NCI-H2107 treated with DMSO at 0.1 percent for 48 hours (cell line): ENCODE measurements around the gene GBF1.
"Not testable (repeated sequence)": the region's sequence is repeated elsewhere in the genome, so short reads cannot be mapped to it uniquely, and the experiment has no call there.

ENCODE experiments used
- DNase-seq: peaks from one replicate; lab custom pipeline; 2025; ENCODE audit not compliant: unreplicated experiment; lab: John Stamatoyannopoulos, UW

Gene GBF1

DNA sequence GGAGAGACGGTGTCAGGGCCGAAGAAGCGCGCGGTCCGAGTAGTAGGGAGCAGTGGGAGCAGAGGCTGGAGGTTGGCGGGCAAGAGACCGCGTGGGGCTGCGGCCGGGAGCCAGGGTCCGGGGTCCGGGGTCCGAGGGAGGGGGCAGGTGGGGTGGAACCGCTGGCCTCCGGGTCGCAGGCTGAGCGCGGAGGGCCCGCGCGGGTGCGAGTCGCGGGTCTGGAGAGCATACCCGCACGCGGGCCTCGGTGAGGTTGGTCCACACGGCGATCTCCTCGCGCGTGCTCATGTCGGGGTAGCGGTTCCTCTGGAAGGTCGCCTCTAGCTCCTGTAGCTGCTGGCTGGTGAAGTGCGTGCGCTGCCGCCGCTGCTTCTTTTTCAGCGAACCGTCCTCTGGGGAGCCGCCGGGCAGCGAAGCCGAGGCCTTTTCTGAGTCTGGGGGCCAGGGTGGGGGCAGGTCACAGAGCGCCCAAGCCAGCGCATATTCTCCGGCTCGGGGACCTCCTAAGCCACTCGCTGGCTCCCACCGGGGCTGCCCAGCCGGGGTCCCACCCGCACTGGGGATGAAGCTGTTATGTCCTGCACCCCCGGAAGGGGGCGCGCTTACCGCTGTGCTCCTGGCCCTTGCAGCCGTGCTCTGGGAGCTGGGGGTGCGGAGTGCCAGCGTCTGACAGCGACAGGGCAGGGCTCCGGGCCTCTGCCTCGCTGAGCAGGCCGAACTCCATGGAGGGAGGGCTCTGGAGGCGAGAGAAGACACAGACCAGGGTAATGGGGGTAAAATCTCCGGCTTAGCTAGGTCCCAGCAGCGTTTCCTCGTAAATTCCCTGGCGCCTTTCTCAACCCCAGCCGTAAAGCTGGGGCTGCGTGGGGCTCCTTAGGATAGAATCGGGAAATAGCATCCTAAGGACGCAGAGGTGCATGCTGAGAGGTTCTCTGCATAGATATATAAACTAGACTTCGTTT is 13.7 kb upstream of the GBF1 start:
- peak; percentile 4 for DNase-seq

DNA sequence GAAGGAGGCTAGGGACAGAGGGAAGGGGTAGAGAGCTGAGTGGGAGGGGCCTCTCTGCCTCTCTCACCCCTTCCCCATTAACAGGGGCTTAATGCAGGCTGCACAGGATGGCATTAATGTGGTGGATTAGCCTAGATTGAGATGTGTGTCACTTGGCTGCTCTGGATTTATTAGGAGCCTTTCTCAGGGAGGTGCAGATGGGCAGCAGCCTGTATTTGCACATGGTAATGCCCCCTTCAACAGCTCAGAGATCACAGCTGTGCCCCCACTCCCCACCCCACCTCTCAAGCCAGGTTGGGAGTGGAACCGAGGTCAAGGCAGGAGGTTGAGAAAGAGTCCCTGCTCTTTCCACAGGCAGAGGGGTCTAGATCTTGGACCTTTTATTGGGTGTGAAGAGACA is 11.3 kb upstream of the GBF1 start:
- no peak for DNase-seq

DNA sequence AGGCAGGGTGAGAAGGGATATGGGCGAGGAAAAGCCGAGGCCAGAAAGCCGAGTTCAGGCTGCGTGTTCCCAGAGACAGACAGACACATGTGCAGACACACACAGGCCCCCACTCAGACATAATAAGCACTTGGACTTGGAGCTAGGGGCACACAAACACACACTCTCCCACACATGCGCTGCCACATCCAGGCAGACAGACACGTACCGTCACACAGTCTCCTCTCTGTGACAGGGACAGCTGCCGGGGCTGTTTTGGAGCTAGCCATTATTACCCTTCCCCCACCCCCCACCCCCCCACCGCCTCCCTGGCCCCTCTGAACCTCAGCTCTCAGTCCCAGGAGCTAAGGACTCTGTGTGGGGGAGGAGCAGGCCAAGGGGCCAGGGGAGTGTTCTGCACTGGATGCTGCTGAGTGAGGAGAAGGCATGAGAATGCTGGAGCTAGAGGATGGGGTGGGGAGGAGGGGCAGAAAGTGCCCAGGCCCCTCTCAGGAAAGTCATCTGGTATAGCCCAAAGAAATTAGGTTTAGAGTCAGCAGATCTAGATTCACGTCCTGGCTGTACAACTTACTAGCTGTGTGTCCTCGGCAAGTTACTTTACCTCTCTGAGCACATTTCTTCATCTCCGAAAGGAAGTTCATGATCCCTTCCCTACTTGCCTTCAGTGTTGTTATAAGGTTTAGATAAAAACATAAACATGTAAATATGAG is 10.3 kb upstream of the GBF1 start:
- no peak for DNase-seq

- DNase-seq = no peak
Observed at GRCh38 chr10:102235598-102235920, 9.8 kb upstream of the GBF1 start.

DNA sequence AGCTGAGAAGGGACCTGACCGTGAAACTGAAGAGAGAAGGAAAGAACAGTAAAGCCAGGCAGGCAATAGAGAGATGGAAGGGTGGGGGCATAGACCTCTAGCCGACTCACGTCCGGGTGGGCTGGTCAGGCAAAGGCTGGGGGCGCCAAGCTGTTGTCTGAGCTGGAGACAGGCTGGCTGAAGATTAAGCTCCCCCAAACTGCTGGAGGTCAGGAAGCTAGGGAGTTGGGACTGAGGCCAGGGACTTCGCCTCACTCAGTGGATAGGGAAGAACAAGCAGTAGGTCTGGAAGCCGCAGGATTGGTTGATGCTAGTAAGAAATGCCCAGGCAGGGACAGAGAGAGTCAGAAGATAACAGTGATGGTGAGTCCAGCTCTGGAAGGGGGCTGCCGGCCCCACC is 9.3 kb upstream of the GBF1 start:
- DNase-seq = no peak

GRCh38 chr10:102237711-102238252 is 7.5 kb upstream of the GBF1 start:
- DNase-seq = no peak

- DNase-seq = no peak
Observed at GRCh38 chr10:102240467-102241031, 4.8 kb upstream of the GBF1 start.

DNA sequence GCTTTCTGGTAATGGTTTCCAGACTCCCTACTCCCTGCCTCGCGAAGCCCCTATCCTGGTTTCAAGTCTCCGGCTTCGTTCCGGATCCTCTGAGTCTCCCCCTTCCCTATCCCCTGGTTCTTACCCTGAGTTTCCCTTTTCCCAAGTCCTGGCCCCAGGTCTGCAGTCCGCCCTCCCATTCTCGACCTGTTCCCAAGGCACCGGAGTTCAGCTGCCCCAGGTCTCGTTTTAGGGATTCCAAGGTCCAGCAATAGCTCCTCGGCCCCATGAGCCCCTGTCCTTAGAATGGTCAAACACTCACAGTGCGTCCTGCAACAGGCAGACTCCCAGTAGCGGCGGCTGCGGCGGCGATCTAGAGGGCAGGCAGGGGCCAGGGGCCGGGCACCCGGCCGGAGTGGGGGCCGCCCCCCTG is 4.3 kb upstream of the GBF1 start:
- DNase-seq = no peak

DNA sequence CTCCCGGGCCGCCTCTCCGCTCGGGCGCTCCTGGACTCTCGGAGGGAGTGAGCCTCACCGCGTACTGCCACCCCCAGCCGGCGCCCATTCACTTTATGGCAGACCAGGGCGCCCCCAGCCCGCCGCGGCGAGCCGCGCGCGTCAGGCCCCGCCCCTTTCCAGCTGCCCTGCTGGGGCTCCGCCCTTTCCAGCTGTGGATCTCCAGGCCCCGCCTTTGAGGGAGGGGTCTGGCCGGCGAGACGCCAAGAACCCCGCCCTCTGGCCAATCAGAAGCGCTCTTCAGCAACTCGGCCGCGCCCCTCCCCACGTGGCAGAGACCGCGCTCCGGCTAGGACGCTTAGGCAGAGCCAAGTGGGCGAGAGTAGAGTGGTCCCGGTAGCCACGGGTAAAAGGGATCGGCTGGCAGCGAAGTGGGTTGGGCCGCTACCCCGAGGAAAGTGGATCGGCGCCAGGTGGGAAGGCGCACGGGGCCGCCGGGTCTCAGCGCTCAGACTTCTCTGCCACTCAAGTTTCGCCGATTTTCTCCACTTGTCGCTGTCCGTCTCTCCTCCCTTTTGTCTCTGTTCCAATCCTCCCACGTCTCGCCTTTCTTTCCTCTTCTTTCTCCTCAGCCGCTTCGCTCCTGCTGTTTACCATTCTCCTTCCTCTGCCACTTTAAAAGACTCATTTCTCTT is 3.8 kb upstream of the GBF1 start, which contains the start of gene PITX3:
TSS of gene PITX3 (minus strand) at position 69 of the 674 bp plus-strand sequence. CDS start 9,432 bp downstream, outside the sequence.
- DNase-seq = no peak

DNA sequence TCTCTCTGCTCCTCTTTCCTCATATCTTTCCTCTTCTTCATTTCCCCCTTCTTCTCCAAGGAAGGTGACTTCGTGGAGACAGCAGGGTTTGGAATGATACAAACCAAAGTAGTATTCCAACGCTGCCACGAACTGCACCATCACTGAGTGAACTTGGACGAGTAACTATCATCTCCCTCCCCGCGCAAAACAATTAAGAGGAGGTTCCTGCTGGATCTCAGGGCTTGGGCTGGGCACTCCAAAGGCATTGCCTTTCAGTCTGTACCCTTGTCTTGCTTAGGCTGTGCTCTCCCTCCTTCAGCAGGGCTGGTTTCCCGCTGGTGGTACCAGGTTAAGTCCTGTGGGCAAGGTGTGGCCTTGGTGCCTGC is 3.2 kb upstream of the GBF1 start:
- DNase-seq = no peak

DNA sequence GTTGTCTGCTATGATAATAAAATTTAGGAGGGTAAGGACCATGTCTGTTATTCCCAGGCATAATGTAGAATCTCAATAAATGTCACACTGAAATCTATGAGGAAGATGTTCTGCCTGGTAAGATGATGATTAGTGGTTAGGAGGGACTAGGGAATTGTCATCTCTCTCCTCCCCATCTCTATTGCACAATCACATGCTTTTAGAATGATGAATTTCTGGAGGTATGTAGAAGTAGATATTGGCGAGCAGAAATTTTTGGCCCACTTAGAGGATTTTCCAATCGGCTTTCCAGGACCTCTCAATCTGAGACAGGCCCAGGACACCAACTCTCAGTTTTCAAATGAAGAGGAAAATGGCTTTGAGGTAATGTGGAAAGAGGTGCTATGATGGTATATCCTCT is 2.0 kb upstream of the GBF1 start:
- no peak for DNase-seq

DNA sequence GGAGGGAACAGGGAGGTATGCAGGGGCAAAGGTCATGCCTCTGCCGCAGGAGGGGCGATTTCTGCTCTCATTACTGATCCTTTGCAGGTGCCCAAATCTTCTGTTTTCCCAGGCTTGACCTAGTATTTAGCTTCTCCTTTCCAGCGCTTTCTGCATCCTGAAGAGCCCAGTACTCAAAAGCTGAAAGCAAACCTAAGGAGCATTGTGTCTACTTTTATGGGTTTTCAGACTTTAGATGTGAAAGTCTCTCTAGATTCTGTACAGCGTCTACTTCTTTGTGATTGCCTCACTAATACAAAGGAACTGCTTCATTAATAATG is 560 bp downstream of the GBF1 start:
- no peak for DNase-seq

DNA sequence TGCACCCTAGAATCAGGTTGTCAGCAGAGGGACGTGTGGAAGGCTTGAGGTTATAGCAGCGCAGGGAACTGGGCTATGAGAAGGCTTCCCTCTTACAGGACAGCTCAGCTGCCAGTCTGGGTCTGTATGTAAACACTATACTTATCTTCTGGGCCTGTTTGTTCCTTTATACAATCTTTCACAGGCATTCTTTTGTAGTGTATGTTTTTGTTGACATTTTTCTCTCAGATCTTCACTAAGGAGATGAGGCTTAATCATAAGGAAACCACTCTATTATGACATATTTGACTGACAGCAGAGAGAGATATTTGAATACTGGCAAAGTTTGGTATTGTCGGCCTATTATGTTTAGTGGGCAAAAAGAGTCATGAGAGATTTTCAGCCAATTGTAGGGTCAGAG is 929 bp downstream of the GBF1 start:
- no peak for DNase-seq

- no peak for DNase-seq
Observed at GRCh38 chr10:102247734-102248133, 2.4 kb downstream of the GBF1 start.

DNA sequence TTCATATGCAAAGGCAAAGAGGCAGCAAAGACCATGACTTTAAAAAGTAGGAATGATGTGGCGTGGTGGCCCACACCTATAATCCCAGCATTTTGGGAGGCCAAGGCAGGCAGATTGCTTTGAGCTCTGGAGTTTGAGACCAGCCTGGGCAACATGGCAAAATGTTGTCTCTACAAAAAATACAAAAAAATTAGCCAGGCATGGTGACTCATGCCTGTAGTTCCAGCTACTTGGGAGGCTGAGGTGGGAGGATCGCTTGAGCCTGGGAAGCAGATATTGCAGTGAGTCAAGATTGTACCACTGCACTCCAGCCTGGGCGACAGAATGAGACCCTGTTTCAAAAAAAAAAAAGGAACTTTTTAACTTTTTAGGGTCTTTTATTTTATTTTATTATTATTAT is 7.2 kb downstream of the GBF1 start:
- DNase-seq = not testable (repeated sequence)

DNA sequence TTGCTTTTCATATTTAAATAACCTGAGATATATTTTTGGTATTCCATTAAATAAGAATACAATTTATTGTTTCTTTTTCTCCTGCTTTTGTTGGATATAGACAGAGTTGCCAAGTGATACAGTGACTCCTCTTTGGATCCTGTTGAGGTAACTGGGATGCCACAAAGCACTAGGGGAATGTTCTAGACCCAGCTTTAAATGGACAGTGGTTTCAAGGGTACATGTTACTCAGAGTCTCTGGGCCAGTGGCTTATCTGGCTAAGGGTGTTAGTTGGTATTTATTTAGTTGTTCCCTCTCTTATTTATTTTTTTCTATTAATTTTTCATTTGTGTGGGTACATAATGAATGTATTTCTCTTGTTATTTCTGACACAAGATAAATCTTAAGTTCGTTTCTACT is 9.1 kb downstream of the GBF1 start:
- no peak for DNase-seq

DNA sequence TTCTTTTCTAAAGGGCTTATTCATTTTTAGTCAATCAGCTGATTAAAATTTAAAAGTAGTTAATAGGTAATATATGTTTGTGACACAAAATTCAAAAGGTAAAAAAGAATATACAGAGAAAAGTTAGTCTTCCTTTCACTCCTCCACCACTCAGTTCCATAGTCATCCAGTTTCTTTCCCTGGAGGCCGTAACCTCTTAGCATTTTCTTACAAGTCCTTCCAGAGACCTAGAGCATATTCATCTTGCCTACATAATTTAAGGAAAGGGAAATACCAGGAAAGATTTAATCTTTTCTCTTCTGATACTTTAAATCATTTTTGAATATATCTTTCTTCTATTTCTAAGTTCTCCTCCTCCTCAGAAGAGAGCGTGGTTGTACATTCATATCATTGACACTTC is 10.1 kb downstream of the GBF1 start:
- DNase-seq = no peak

DNA sequence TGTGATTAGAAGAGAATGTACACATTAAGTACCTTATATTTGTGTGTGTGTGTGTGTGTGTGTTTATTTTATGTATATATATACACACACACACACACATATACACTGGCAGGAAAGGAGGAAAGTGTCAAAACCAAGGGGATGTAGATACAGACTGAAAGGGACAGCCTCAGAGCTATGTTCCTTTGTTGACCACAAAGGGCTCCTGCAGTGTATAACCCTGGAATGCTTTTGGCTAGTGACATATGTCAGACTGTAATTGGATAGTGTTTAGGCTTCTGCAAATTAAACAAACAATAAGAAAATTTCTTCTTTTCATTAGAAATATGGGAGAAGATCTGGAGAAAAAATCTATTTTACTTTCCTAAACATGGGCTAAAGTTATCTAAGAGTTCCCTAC is 15.9 kb downstream of the GBF1 start:
- no peak for DNase-seq

DNA sequence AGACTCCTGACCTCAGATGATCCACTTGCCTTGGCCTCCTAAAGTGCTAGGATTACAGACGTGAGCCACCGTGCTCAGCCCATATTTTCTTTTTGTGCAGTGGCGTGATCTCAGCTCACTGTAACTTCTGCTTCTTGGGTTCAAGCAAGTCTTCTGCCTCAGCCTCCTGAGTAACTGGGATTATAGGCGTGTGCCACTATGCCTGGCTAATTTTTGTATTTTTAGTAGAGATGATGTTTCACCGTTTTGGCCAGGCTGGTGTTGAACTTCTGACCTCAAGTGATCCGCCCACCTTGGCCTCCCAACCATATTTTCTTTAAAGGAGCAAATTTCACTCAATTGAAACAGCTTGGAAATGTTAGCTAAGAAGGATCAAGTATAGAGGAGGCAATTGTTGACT is 16.5 kb downstream of the GBF1 start:
- DNase-seq = no peak

DNA sequence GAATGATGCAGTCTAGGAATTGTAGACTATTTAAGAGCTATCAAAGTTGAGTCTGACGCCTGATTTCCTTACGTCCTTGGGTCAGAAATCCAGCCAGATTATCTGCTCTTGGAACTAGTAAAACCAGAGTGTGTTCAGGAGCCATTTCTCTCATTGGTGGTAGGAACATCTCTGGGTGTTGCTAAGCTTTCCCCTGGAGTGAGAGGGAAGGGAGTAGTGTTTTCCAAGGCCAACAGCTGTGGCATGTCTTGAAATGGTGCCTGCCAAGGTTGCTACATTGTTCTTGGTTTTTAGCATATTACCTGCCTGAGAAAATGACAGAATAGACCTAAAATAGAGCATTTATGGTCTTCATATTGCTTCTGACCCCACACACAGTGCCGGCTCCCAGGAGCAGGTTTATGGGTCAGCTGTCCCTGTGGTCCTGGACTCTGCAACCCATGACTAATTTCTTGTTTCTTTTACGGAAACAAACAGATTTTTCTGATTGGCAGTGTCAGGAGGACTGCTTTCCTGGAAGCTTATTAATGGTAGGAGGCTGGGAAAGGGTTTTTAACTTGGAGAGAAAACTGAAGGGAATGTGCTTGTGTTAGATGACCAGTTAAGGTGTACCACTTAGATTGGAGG is 17.5 kb downstream of the GBF1 start:
- DNase-seq = no peak

DNA sequence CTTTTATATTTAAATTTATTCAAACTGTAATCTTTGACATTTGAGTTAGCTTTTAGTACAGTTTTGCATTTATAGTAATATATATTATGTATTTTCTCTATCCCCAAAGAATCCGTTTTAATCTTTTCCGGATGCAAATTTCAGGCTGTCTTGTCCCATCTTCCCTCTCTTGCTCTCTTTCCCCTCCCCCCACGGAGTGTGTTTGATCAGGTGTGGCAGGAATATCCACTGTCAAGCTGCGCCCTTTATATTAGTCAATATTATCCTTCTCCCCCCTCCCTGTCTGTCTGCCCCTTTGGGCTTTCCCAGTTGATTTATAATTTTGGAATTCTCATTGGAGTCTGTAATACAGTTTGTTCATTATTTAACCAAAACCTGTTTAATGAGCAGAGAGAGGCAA is 19.0 kb downstream of the GBF1 start:
- DNase-seq = no peak
